ENCODE results near the gene CFAP299. TPM values are rescaled to one million over a fixed set of nuclear protein-coding genes. Genes with fewer than 3 reads are reported as not detected.

CFAP299 gene
- total RNA-seq, 1 donor from 2014 or later: 0.93 TPM

DNA sequence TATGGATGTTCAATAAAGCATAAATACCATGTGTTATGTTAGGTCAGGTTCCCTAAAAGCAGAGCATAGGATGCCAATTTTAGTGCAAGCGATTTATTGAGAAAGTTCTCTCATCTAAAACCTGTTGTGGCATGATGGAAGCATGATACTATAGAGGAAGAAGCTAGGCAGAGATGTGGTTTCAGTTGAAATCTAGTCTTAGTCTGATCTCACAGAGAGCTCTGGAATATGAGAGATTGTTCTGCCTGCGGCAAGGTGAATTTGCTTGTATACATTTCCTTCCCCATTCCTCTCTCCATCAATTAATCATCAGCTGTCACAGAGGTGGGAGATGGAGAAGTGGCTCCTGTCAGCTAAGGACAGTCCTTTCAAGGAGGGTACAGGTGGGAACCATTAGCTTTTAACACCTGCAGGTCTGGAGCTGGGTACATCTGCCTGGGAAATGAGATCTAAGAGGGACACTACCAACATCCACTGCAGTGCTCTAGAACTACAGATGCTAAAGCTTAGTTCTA, 252.4 kb downstream of the CFAP299 start:
- Mint-ChIP-seq H3K4me3 (ENCODE audit: low read depth) (no peak overlapping the region), H3K4me1 (ENCODE audit: low read depth) (no peaks in the 10 kb centered on the region), H3K9me3 (ENCODE audit: low read depth) (no peaks in the 10 kb centered on the region), H3K27me3 (no peaks in the 10 kb centered on the region), H3K27ac (no peak overlapping the region), H3K36me3 (ENCODE audit: insufficient read depth) (no peaks in the 10 kb centered on the region)
- no peak for DNase-seq (ENCODE audit: low spot score, unreplicated experiment)
- no peak for TF ChIP-seq CTCF (IDR thresholded peaks at IDR 0.05; ENCODE audit: unreplicated experiment)

GRCh38 chr4:80592950-80593349, 257.4 kb downstream of the CFAP299 start:
- DNase-seq (ENCODE audit: low spot score, unreplicated experiment): no peak
- no peaks in the 10 kb centered on the region for H3K9me3 Mint-ChIP-seq (ENCODE audit: low read depth)
- TF ChIP-seq CTCF (IDR thresholded peaks at IDR 0.05; ENCODE audit: unreplicated experiment): peak; percentile 11
- H3K4me3 Mint-ChIP-seq (ENCODE audit: low read depth): no peak overlapping the region
- no peaks in the 10 kb centered on the region for H3K27me3 Mint-ChIP-seq
- no peaks in the 10 kb centered on the region for H3K36me3 Mint-ChIP-seq (ENCODE audit: insufficient read depth)
- H3K27ac Mint-ChIP-seq: no peak overlapping the region
- peaks cover 3% of the 10 kb centered on the region for H3K4me1 Mint-ChIP-seq (ENCODE audit: low read depth)

- Mint-ChIP-seq H3K27ac (no peak overlapping the region), H3K9me3 (ENCODE audit: low read depth) (no peaks in the 10 kb centered on the region), H3K36me3 (ENCODE audit: insufficient read depth) (no peaks in the 10 kb centered on the region), H3K27me3 (no peaks in the 10 kb centered on the region), H3K4me3 (ENCODE audit: low read depth) (no peak overlapping the region), H3K4me1 (ENCODE audit: low read depth) (peaks cover 3% of the 10 kb centered on the region)
- TF ChIP-seq CTCF (IDR thresholded peaks at IDR 0.05; ENCODE audit: unreplicated experiment): no peak
- no peak for DNase-seq (ENCODE audit: low spot score, unreplicated experiment)
These were observed 259.2 kb downstream of the CFAP299 start for GRCh38 chr4:80594701-80595100.

GRCh38 chr4:80608281-80608980, 272.9 kb downstream of the CFAP299 start:
- Mint-ChIP-seq H3K9me3 (ENCODE audit: low read depth) (peaks cover 3% of the 10 kb centered on the region), H3K27ac (no peak overlapping the region), H3K4me1 (ENCODE audit: low read depth) (peaks cover 27% of the 10 kb centered on the region), H3K4me3 (ENCODE audit: low read depth) (no peak overlapping the region), H3K27me3 (peaks cover 38% of the 10 kb centered on the region), H3K36me3 (ENCODE audit: insufficient read depth) (no peaks in the 10 kb centered on the region)
- TF ChIP-seq CTCF (IDR thresholded peaks at IDR 0.05; ENCODE audit: unreplicated experiment): no peak
- DNase-seq (ENCODE audit: low spot score, unreplicated experiment): no peak

- Mint-ChIP-seq H3K36me3 (ENCODE audit: insufficient read depth) (no peaks in the 10 kb centered on the region), H3K4me1 (ENCODE audit: low read depth) (peaks cover 41% of the 10 kb centered on the region), H3K4me3 (ENCODE audit: low read depth) (no peak overlapping the region), H3K27ac (peak overlapping the region; percentile 46), H3K27me3 (peaks cover 32% of the 10 kb centered on the region), H3K9me3 (ENCODE audit: low read depth) (peaks cover 3% of the 10 kb centered on the region)
- DNase-seq (ENCODE audit: low spot score, unreplicated experiment): no peak
- TF ChIP-seq CTCF (IDR thresholded peaks at IDR 0.05; ENCODE audit: unreplicated experiment): no peak
These were observed 274.7 kb downstream of the CFAP299 start for GRCh38 chr4:80610199-80610598.
